ACC112 (cell line): Measurements from ENCODE around the gene RFX3.

Experiments
- H2AFZ ChIP-seq: fragments of 200-600 bp; sonication (generic); one replicate; pipeline ENCODE4 v1.6.0; 2017; ENCODE audit warnings: antibody characterized with exemption, low read length; ENCODE audit not compliant: unreplicated experiment
- H3K27ac ChIP-seq: fragments of 200-600 bp; sonication (generic); 2 replicates; pipeline ENCODE4 v1.5.1; 2014; ENCODE audit warnings: low read depth, mild to moderate bottlenecking, antibody characterized with exemption, low read length, moderate library complexity
- H3K27me3 ChIP-seq: fragments of 200-600 bp; sonication (generic); 2 replicates; pipeline ENCODE4 v1.6.1; 2014; ENCODE audit warnings: mild to moderate bottlenecking, antibody characterized with exemption, low read length, moderate library complexity, mixed read lengths; ENCODE audit not compliant: insufficient read depth
- H3K36me3 ChIP-seq: fragments of 200-600 bp; sonication (generic); 2 replicates; pipeline ENCODE4 v1.6.1; 2016; ENCODE audit warnings: mild to moderate bottlenecking, antibody characterized with exemption, low read length, moderate library complexity, mixed read lengths; ENCODE audit not compliant: insufficient read depth
- H3K4me1 ChIP-seq: fragments of 200-600 bp; sonication (generic); one replicate; pipeline ENCODE4 v1.6.1; 2016; ENCODE audit warnings: low read length, mixed read lengths; ENCODE audit not compliant: insufficient read depth, unreplicated experiment, control insufficient read depth
- H3K4me3 ChIP-seq: fragments of 200-600 bp; sonication (generic); 2 replicates; pipeline ENCODE4 v1.5.1; 2014; ENCODE audit warnings: mild to moderate bottlenecking, low read depth, low read length
- H3K79me2 ChIP-seq: fragments of 200-600 bp; sonication (generic); one replicate; pipeline ENCODE4 v1.6.0; 2016; ENCODE audit warnings: low read length; ENCODE audit not compliant: control insufficient read depth, unreplicated experiment, insufficient read depth

The RFX3 gene

DNA sequence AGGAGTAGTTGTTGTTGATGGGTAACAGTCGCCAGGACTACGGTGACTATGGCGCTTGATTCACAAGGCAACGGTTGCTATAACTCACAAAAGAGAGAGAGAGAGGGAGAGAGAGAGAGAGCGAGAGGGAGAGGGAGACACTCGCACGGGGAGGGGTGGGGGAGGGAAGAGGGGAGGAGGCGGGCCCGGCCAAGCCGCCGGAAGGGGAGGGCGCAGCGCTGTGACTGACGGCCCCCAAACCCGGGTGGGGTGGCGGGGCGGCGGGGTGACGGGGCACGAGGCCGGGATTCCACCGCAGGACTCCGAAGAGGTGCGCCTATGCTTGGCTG lies at the start of gene RFX3:
Gene RFX3 (minus strand): TSS at position 166 of the 329 bp plus-strand sequence. CDS start 130,413 bp downstream, outside the sequence.
- Histone ChIP-seq H2AFZ (peak within 1 kb of the TSS; percentile 99), H3K4me1 (peaks cover 16% of the 10 kb centered on the region), H3K36me3 (peaks cover 6% of the 10 kb centered on the region; the same call in 1 of the 2 replicates), H3K27ac (peak within 1 kb of the TSS; percentile 100), H3K4me3 (peak within 1 kb of the TSS; percentile 82), H3K79me2 (peaks cover 49% of the 10 kb centered on the region), H3K27me3 (no peaks in the 10 kb centered on the region)

DNA sequence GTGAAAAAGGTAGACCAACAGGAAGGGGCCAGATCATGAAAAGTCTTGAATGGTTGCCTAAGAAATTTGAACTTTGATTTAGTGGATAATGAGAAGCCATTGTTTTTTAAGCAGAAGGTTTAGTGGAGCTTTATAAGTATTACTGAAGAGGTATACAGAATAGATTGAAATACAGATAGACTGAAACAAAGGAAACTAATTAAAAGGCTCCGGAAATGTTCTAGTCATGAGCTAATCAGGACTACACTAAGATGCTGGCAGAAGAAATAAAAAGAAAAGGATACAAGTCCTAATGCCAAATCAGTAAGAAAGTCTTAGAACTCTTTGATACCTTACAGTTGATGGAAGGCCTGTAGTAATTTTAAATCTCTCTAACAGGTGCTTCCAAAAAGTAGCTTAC lies 45.7 kb upstream of the RFX3 start:
- Histone ChIP-seq H3K4me3 (no peak overlapping the region), H3K27me3 (no peaks in the 10 kb centered on the region), H3K36me3 (no peaks in the 10 kb centered on the region), H2AFZ (no peak overlapping the region), H3K27ac (no peak overlapping the region), H3K4me1 (no peaks in the 10 kb centered on the region), H3K79me2 (no peaks in the 10 kb centered on the region)

GRCh38 chr9:3569529-3569928 lies 43.7 kb upstream of the RFX3 start:
- no peaks in the 10 kb centered on the region for H3K79me2 ChIP-seq

GRCh38 chr9:3567988-3568387 lies 42.2 kb upstream of the RFX3 start:
- Histone ChIP-seq H3K27me3 (no peaks in the 10 kb centered on the region), H3K27ac (no peak overlapping the region), H3K36me3 (no peaks in the 10 kb centered on the region), H3K79me2 (no peaks in the 10 kb centered on the region), H3K4me3 (no peak overlapping the region), H2AFZ (no peak overlapping the region), H3K4me1 (no peaks in the 10 kb centered on the region)

More at GRCh38 chr9:3569529-3569928, 43.7 kb upstream of the RFX3 start:
- Histone ChIP-seq H3K27me3 (no peaks in the 10 kb centered on the region), H3K27ac (no peak overlapping the region), H3K4me1 (no peaks in the 10 kb centered on the region), H3K36me3 (no peaks in the 10 kb centered on the region), H3K4me3 (no peak overlapping the region), H2AFZ (no peak overlapping the region)

- Histone ChIP-seq H3K4me3 (no peak overlapping the region), H3K27me3 (no peaks in the 10 kb centered on the region), H3K36me3 (no peaks in the 10 kb centered on the region), H3K79me2 (no peaks in the 10 kb centered on the region), H3K27ac (no peak overlapping the region), H2AFZ (no peak overlapping the region), H3K4me1 (no peaks in the 10 kb centered on the region)
Observed at GRCh38 chr9:3553076-3553765, 27.4 kb upstream of the RFX3 start.

DNA sequence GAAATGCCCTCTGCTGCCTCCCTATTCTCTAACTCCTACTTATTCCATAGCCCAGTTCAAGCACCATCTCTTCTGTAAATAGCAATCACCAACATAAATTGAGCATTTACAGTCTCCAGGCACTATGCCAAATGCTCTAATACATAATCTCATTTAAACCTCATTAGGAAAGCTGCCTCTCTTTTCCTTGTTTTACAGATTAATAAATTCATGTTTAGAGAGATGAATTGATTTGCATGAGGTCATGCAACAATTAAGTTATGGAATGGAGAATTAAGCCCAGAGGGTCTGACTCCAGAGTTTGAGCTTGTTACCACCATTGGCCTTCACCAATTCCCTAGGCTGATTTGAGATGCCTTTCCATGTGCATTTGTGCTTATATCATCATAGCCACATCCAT lies 23.4 kb upstream of the RFX3 start:
- Histone ChIP-seq H3K27ac (no peak overlapping the region), H3K4me1 (no peaks in the 10 kb centered on the region), H3K27me3 (no peaks in the 10 kb centered on the region), H2AFZ (no peak overlapping the region), H3K79me2 (no peaks in the 10 kb centered on the region), H3K4me3 (no peak overlapping the region), H3K36me3 (no peaks in the 10 kb centered on the region)

DNA sequence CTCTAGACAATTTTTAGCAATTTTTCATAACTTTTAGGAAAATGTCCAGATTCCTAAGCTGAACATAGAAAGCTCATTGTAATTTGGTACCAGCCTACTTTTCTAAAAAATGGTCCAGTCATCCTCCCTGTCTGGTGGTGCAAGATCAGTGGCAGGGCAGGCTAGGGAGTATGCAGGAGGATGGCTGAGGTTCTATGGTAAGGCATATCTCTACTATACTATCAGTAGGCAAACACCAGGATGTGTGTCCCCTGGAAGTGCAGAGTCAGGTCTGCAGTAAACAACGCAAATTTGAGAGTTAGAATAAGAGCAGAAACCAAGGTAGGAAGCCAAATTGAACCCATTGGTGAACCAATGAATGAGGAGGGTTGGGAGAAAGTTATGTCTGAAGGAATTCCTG lies 22.8 kb upstream of the RFX3 start:
- H3K4me1 ChIP-seq: no peaks in the 10 kb centered on the region
- H3K79me2 ChIP-seq: no peaks in the 10 kb centered on the region
- H3K27me3 ChIP-seq: no peaks in the 10 kb centered on the region
- no peak overlapping the region for H3K4me3 ChIP-seq
- H2AFZ ChIP-seq: no peak overlapping the region
- no peaks in the 10 kb centered on the region for H3K36me3 ChIP-seq
- H3K27ac ChIP-seq: no peak overlapping the region

- Histone ChIP-seq H3K27me3 (no peaks in the 10 kb centered on the region), H3K36me3 (no peaks in the 10 kb centered on the region), H3K79me2 (no peaks in the 10 kb centered on the region), H2AFZ (no peak overlapping the region), H3K4me1 (no peaks in the 10 kb centered on the region), H3K27ac (no peak overlapping the region), H3K4me3 (no peak overlapping the region)
Observed at GRCh38 chr9:3541206-3541605, 15.4 kb upstream of the RFX3 start.

DNA sequence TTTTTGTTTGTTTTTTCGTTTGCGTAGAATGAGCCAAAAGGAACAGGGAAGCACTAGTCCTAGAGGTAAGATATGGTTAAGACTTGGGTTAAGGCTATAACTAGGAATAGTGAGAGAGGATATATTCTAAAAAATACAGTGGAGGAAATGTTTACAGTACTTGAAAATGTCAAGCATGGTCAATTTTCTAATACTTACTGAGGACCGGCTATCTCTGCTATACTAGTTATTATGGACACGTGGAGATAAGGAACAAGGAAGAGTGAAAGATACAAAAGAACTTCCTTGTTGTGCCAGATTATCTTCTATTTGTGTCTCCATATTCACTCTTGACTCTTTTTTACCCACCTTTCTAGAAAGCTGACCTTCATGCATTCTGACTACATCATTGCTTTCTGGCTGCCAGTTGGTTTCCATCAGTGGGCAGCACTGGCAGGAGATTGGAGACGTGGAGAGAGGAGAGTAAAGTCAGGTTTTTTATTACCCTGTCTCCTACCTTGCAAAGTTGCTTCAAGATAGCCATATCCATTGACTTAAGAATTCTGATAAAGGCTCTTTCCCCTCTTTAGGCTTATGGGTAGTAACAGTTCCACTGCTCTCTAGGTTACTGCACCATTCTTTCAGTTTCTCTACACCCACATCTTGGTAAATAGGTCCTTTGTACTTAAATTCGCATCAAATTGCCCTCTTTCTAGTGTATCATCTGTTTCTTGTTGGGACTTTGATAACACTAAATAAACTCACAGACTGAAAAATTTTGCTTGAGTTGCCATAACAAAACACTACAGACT lies 9.0 kb upstream of the RFX3 start:
- H3K4me3 ChIP-seq: no peak overlapping the region
- H3K27ac ChIP-seq: no peak overlapping the region
- H3K36me3 ChIP-seq: peaks cover 3% of the 10 kb centered on the region; the same call in 1 of the 2 replicates
- H3K4me1 ChIP-seq: no peaks in the 10 kb centered on the region
- no peaks in the 10 kb centered on the region for H3K27me3 ChIP-seq
- no peak overlapping the region for H2AFZ ChIP-seq
- peaks cover 6% of the 10 kb centered on the region for H3K79me2 ChIP-seq

- no peak overlapping the region for H2AFZ ChIP-seq
- H3K36me3 ChIP-seq: peaks cover 6% of the 10 kb centered on the region; the same call in 1 of the 2 replicates
- H3K27me3 ChIP-seq: no peaks in the 10 kb centered on the region
- H3K4me3 ChIP-seq: no peak overlapping the region
- peaks cover 7% of the 10 kb centered on the region for H3K4me1 ChIP-seq
- no peak overlapping the region for H3K27ac ChIP-seq
- H3K79me2 ChIP-seq: peaks cover 29% of the 10 kb centered on the region
Observed at GRCh38 chr9:3532158-3532557, 6.4 kb upstream of the RFX3 start.

- Histone ChIP-seq H3K79me2 (peaks cover 46% of the 10 kb centered on the region), H3K4me3 (no peak overlapping the region), H3K4me1 (peaks cover 10% of the 10 kb centered on the region), H3K27ac (no peak overlapping the region), H3K27me3 (no peaks in the 10 kb centered on the region), H2AFZ (no peak overlapping the region), H3K36me3 (peaks cover 6% of the 10 kb centered on the region; the same call in 1 of the 2 replicates)
Observed at GRCh38 chr9:3528451-3528850, 2.6 kb upstream of the RFX3 start.
